Neuron (in vitro differentiated cells): ENCODE data around the gene PCDHGA6.
"Not testable (repeated sequence)": the region's sequence is repeated elsewhere in the genome, so short reads cannot be mapped to it uniquely, and the experiment has no call there.

Experiments used
- H2AFZ ChIP-seq: one replicate; pipeline ENCODE4 v1.6.1; 2013; ENCODE audit warnings: low read depth, mild to moderate bottlenecking, inconsistent platforms, low read length, moderate library complexity
- H3K27me3 ChIP-seq: one replicate; pipeline ENCODE4 v1.6.1; 2013; ENCODE audit warnings: low read length; ENCODE audit not compliant: insufficient read depth
- H3K36me3 ChIP-seq: one replicate; pipeline ENCODE4 v1.6.1; 2013; ENCODE audit warnings: low read length; ENCODE audit not compliant: insufficient read depth
- H3K4me1 ChIP-seq: one replicate; pipeline ENCODE4 v1.6.1; 2013; ENCODE audit warnings: low read length; ENCODE audit not compliant: insufficient read depth
- H3K4me3 ChIP-seq: 2 replicates; pipeline ENCODE4 v1.5.1; 2013; ENCODE audit warnings: mild to moderate bottlenecking, low read length, moderate library complexity
- H3K9me3 ChIP-seq: one replicate; pipeline ENCODE4 v1.6.1; 2013; ENCODE audit warnings: low read length

The PCDHGA6 gene

DNA sequence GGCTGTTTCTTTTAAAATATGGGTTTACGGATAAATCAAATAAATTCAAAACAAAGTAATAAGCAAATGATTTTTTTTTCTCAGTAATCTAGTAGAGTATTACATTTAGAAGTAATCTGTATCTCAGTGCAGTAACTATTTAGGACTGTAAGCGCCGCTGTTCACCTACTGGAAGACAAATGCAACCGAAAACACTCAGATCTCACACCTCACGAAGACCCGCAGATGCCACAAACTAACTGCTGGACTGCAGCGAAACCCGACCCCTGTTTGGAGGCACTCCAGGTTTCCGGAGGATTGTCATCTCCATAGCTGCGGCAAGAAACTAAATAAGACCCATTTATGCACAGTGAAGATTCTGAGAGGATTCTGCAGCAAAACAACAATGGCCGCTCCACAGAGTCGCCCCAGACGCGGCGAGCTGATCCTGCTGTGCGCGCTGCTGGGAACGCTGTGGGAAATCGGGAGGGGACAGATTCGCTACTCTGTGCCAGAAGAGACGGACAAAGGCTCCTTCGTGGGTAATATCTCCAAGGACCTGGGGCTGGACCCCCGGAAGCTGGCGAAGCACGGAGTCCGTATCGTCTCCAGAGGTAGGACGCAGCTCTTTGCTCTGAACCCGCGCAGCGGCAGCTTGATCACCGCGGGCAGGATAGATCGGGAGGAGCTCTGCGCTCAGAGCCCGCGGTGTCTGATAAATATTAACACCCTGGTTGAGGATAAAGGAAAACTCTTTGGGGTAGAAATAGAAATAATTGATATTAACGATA, 18.9 kb downstream of the PCDHGA6 start, which contains the start of gene PCDHGA8:
Gene PCDHGA8 (plus strand): TSS at position 205 of the 770 bp plus-strand sequence. CDS start 181 bp downstream, at position 386.
- Histone ChIP-seq H3K27me3 (no peaks in the 10 kb centered on the region), H3K36me3 (peaks cover 10% of the 10 kb centered on the region), H3K9me3 (peaks cover 44% of the 10 kb centered on the region), H2AFZ (no peak within 1 kb of the TSS), H3K4me1 (no peaks in the 10 kb centered on the region), H3K4me3 (no peak within 1 kb of the TSS)

DNA sequence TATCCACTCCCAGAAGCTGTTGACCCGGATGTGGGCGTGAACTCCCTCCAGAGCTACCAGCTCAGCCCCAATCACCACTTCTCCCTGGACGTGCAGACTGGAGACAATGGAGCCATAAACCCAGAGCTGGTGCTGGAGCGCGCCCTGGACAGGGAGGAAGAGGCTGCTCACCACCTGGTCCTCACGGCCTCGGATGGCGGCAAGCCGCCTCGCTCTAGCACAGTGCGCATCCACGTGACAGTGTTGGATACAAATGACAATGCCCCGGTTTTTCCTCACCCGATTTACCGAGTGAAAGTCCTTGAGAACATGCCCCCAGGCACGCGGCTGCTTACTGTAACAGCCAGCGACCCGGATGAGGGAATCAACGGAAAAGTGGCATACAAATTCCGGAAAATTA, 19.6 kb downstream of the PCDHGA6 start:
- H2AFZ ChIP-seq = no peak overlapping the region
- H3K27me3 ChIP-seq = no peaks in the 10 kb centered on the region
- H3K36me3 ChIP-seq = peaks cover 10% of the 10 kb centered on the region
- no peak overlapping the region for H3K4me3 ChIP-seq
- H3K4me1 ChIP-seq = no peaks in the 10 kb centered on the region
- H3K9me3 ChIP-seq = peaks cover 43% of the 10 kb centered on the region

DNA sequence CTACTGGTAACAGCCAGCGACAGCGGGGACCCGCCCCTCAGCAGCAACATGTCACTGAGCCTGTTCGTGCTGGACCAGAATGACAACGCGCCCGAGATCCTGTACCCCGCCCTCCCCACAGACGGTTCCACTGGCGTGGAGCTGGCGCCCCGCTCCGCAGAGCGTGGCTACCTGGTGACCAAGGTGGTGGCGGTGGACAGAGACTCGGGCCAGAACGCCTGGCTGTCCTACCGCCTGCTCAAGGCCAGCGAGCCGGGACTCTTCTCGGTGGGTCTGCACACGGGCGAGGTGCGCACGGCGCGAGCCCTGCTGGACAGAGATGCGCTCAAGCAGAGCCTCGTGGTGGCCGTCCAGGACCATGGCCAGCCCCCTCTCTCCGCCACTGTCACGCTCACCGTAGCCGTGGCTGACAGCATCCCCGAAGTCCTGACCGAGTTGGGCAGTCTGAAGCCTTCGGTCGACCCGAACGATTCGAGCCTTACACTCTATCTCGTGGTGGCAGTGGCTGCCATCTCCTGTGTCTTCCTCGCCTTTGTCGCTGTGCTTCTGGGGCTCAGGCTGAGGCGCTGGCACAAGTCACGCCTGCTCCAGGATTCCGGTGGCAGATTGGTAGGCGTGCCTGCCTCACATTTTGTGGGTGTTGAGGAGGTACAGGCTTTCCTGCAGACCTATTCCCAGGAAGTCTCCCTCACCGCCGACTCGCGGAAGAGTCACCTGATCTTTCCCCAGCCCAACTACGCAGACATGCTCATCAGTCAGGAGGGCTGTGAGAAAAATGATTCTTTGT, 20.9 kb downstream of the PCDHGA6 start:
- H3K36me3 ChIP-seq, H3K4me3 ChIP-seq, H3K27me3 ChIP-seq, H3K4me1 ChIP-seq, H2AFZ ChIP-seq: not testable (repeated sequence)
- peaks cover 39% of the 10 kb centered on the region for H3K9me3 ChIP-seq

DNA sequence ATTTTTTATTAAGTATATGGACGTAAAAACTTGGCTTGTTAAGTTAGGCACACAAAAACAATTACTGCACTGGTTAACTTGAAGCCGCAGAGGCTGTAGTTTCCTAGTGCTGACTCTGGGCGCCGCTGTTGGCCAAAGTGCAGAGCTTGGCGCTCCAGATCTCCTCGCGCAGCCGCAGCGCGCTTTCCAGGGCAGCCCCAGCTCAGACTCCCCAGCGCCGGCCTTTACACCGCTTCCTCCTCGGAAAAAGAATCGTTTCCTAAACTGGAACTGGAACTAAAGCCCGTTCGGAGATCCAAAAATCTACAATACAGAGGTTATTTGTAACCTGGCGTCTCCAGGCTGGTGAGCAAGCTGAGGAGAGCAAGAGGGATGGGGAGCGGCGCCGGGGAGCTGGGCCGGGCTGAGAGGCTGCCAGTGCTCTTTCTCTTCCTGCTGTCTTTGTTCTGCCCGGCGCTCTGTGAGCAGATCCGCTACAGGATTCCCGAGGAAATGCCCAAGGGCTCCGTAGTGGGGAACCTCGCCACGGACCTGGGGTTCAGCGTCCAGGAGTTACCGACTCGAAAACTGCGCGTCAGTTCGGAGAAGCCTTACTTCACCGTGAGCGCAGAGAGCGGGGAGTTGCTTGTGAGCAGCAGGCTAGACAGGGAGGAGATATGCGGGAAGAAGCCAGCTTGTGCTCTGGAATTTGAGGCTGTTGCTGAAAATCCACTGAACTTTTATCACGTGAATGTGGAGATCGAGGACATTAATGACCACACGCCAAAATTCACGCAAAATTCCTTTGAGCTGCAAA, 24.3 kb downstream of the PCDHGA6 start, which contains the start of gene PCDHGB5:
Gene PCDHGB5 (plus strand): TSS at position 192 of the 796 bp plus-strand sequence. CDS start 181 bp downstream, at position 373.
- not testable (repeated sequence) for H3K36me3 ChIP-seq, H3K4me1 ChIP-seq, H3K4me3 ChIP-seq, H3K27me3 ChIP-seq, H2AFZ ChIP-seq
- H3K9me3 ChIP-seq = peaks cover 34% of the 10 kb centered on the region

DNA sequence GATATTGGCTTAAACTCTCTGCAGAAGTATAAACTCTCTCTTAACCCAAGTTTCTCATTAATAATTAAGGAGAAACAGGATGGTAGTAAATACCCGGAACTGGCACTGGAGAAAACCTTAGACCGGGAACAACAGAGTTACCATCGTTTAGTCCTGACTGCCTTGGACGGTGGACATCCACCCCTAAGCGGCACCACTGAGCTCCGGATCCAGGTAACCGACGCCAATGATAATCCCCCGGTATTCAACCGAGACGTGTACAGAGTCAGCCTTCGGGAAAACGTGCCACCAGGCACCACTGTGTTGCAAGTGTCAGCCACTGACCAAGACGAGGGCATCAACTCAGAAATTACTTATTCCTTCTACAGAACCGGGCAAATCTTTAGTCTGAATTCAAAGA, 24.9 kb downstream of the PCDHGA6 start:
- H3K9me3 ChIP-seq = peaks cover 33% of the 10 kb centered on the region
- peaks cover 1% of the 10 kb centered on the region for H3K36me3 ChIP-seq
- no peaks in the 10 kb centered on the region for H3K4me1 ChIP-seq
- no peak overlapping the region for H3K4me3 ChIP-seq
- H3K27me3 ChIP-seq = no peaks in the 10 kb centered on the region
- H2AFZ ChIP-seq = no peak overlapping the region

DNA sequence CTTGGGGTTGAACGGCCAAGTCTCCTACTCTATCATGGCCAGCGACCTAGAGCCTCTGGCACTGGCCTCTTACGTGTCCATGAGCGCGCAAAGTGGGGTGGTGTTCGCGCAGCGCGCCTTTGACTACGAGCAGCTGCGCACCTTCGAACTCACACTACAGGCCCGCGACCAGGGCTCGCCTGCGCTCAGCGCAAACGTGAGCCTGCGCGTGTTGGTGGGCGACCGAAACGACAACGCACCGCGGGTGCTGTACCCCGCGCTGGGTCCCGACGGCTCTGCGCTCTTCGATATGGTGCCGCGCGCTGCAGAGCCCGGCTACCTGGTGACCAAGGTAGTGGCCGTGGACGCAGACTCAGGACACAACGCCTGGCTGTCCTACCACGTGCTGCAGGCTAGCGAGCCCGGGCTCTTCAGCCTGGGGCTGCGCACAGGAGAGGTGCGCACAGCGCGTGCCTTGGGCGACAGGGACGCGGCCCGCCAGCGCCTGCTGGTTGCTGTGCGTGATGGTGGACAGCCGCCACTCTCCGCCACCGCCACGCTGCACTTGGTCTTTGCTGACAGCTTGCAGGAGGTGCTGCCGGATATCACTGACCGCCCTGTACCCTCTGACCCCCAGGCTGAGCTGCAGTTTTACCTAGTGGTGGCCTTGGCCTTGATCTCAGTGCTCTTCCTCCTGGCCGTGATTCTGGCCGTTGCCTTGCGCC, 26.0 kb downstream of the PCDHGA6 start:
- H3K9me3 ChIP-seq = peaks cover 31% of the 10 kb centered on the region
- H3K36me3 ChIP-seq = no peaks in the 10 kb centered on the region
- no peaks in the 10 kb centered on the region for H3K4me1 ChIP-seq
- H3K4me3 ChIP-seq = no peak overlapping the region
- H2AFZ ChIP-seq = no peak overlapping the region
- H3K27me3 ChIP-seq = no peaks in the 10 kb centered on the region

DNA sequence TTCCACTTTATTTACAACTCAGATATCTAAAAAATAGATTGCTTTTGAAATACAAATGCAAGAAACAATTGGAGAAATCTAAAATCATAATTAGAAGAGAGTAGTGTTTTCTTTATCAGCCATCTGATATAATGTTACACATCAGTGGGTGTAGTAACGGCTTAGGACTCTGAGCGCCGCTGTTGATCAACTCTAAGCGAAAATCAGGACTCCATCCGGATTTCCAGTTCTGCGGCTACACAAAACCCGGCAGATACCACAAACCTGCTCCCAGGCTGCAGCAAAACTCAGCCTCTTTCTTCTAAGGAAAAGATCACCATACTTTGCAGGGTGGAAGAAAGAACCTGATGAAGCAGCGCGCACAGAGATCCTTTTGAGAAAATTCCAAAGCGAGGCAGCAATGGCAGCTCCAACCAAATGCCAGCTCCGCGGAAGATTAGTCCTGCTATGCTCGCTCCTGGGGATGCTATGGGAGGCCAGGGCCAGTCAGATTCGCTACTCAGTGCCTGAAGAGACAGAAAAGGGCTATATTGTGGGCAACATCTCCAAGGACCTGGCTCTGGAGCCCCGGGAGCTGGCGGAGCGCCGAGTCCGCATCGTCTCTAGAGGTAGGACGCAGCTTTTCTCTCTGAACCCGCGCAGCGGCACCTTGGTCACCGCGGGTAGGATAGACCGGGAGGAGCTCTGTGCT, 29.0 kb downstream of the PCDHGA6 start, which contains the start of gene PCDHGA9:
Gene PCDHGA9 (plus strand): TSS at position 226 of the 691 bp plus-strand sequence. CDS start 175 bp downstream, at position 401.
- Histone ChIP-seq H3K4me3 (no peak within 1 kb of the TSS), H3K27me3 (no peaks in the 10 kb centered on the region), H3K36me3 (no peaks in the 10 kb centered on the region), H2AFZ (no peak within 1 kb of the TSS), H3K9me3 (peaks cover 34% of the 10 kb centered on the region), H3K4me1 (no peaks in the 10 kb centered on the region)

DNA sequence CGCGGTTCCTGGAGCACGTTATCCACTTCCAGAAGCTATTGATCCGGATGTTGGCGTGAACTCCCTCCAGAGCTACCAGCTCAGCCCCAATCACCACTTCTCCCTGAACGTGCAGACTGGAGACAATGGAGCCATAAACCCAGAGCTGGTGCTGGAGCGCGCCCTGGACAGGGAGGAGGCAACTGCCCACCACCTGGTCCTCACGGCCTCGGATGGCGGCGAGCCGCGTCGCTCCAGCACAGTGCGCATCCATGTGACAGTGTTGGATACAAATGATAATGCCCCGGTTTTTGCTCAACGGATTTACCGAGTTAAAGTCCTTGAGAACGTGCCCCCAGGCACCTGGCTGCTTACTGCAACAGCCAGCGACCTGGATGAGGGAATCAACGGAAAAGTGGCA, 29.7 kb downstream of the PCDHGA6 start:
- no peaks in the 10 kb centered on the region for H3K27me3 ChIP-seq
- H3K4me3 ChIP-seq = no peak overlapping the region
- H2AFZ ChIP-seq = no peak overlapping the region
- peaks cover 34% of the 10 kb centered on the region for H3K9me3 ChIP-seq
- H3K36me3 ChIP-seq = no peaks in the 10 kb centered on the region
- no peaks in the 10 kb centered on the region for H3K4me1 ChIP-seq

DNA sequence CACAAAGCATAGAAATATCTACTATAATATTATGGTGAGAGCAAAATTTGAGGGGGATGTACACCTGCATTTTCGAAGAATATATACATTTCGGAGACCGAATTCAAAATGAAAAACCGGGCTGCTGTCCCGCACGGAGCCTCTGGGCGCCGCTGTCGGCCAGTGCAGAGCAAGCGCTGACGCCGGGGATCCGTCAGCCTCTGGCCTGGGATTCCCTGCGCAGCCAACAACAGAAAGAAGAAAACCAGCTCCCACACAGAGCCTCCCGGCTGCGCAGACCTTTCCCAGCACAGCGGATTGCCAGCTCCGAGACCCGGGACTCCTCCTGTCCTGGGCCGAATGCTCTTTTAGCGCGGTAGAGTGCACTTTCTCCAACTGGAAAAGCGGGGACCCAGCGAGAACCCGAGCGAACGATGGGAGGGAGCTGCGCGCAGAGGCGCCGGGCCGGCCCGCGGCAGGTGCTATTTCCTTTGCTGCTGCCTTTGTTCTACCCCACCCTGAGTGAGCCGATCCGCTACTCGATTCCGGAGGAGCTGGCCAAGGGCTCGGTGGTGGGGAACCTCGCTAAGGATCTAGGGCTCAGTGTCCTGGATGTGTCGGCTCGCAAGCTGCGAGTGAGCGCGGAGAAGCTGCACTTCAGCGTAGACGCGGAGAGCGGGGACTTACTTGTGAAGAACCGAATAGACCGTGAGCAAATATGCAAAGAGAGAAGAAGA, 34.3 kb downstream of the PCDHGA6 start, which contains the start of gene PCDHGB6:
Gene PCDHGB6 (plus strand): TSS at position 232 of the 716 bp plus-strand sequence. CDS start 182 bp downstream, at position 414.
- not testable (repeated sequence) for H3K27me3 ChIP-seq, H2AFZ ChIP-seq, H3K4me1 ChIP-seq, H3K36me3 ChIP-seq
- H3K4me3 ChIP-seq = peak within 1 kb of the TSS; percentile 43
- H3K9me3 ChIP-seq = peaks cover 44% of the 10 kb centered on the region

DNA sequence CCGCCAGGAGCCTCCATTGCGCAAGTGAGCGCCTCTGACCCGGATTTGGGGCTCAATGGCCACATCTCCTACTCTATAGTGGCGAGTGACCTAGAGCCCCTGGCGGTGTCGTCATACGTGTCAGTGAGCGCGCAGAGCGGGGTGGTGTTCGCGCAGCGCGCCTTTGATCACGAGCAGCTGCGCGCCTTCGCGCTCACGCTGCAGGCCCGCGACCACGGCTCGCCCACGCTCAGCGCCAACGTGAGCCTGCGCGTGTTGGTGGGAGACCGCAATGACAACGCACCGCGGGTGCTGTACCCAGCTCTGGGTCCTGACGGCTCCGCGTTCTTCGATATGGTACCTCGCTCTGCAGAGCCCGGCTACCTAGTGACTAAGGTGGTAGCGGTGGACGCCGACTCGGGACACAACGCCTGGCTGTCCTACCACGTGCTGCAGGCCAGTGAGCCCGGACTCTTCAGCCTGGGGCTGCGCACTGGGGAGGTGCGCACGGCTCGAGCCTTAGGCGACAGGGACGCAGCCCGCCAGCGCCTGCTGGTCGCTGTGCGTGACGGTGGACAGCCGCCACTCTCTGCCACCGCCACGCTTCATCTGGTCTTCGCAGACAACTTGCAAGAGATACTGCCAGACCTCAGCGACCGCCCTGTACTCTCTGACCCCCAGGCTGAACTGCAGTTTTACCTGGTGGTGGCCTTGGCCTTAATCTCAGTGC, 36.1 kb downstream of the PCDHGA6 start:
- H3K36me3 ChIP-seq = peaks cover 11% of the 10 kb centered on the region
- H3K4me3 ChIP-seq = no peak overlapping the region
- H3K9me3 ChIP-seq = peaks cover 47% of the 10 kb centered on the region
- no peaks in the 10 kb centered on the region for H3K27me3 ChIP-seq
- no peak overlapping the region for H2AFZ ChIP-seq
- no peaks in the 10 kb centered on the region for H3K4me1 ChIP-seq

DNA sequence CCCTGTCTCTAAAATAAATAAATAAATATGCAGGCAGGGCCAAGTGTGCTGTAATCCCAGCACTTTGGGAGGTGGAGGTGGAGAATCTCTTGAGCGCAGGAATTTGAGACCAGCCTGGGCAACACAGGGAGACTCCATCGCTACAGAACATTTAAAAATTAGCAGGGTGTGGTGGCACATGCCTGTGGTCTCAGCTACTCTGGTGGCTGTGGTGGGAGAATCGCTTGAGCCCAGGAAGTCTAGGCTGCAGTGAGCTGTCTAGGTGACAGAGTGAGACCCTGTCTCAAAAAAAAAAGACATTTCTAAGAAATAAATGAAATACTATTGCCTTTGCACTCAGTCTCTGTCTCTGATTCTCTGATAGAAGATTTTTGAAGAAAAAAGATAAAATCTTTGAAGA, 37.9 kb downstream of the PCDHGA6 start:
- Histone ChIP-seq H3K4me1 (no peaks in the 10 kb centered on the region), H2AFZ (no peak overlapping the region), H3K9me3 (peaks cover 44% of the 10 kb centered on the region), H3K36me3 (peaks cover 13% of the 10 kb centered on the region), H3K27me3 (no peaks in the 10 kb centered on the region), H3K4me3 (peak overlapping the region; percentile 20)
